Epithelial cell of proximal tubule (primary cell): ENCODE results near the gene BMPR1A. TPM values are rescaled to one million over a fixed set of nuclear protein-coding genes. Genes with fewer than 3 reads are reported as not detected.
"Not testable (repeated sequence)": the region's sequence is repeated elsewhere in the genome, so short reads cannot be mapped to it uniquely, and the experiment has no call there.

ENCODE experiments used
- DNase-seq: peaks from one replicate; pipeline ENCODE4 v3.0.0-alpha.2; 2011; ENCODE audit warnings: low read depth
- H3K4me3 ChIP-seq: 2 replicates; pipeline ENCODE4 v1.5.1; 2011; ENCODE audit warnings: low read depth, mild to moderate bottlenecking, low read length
- total RNA-seq: library from RNA; depleted of rRNA; stranded (reverse); fragments of >200 nt; gene quantifications from 2 replicates; pipeline ENCODE4 v1.2.3, GENCODE V29; 2015
- TF ChIP-seq, protein P1 (sequence below): conservative IDR thresholded peaks from 2 replicates; pipeline ENCODE4 v1.5.1; 2012; ENCODE audit warnings: low read depth, mild to moderate bottlenecking, low read length

BMPR1A gene
- total RNA-seq, 1 donor from 2014 or later = 15.5 TPM

DNA sequence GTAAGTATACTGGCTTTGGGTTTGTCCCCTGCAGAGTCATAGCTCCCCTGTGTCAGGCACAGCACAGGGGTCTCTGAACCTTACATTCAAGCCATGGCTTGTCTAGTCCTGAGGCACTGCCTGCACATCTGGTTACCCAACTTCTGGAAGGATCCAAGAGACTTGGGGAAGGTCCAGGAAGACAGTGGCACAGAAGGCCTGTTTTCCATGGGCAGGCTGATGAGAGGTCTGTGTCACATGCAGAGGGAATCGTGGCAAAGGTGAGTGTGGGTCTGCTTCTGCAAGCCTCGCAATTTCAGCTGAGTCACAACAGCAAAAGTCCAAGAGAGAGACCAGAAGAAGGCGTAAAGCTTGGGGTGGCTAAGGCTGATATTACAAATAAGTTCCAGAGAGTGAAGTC, 28.4 kb upstream of the BMPR1A start:
- no peak overlapping the region for H3K4me3 ChIP-seq
- DNase-seq = no peak
- TF ChIP-seq, protein P1, sequence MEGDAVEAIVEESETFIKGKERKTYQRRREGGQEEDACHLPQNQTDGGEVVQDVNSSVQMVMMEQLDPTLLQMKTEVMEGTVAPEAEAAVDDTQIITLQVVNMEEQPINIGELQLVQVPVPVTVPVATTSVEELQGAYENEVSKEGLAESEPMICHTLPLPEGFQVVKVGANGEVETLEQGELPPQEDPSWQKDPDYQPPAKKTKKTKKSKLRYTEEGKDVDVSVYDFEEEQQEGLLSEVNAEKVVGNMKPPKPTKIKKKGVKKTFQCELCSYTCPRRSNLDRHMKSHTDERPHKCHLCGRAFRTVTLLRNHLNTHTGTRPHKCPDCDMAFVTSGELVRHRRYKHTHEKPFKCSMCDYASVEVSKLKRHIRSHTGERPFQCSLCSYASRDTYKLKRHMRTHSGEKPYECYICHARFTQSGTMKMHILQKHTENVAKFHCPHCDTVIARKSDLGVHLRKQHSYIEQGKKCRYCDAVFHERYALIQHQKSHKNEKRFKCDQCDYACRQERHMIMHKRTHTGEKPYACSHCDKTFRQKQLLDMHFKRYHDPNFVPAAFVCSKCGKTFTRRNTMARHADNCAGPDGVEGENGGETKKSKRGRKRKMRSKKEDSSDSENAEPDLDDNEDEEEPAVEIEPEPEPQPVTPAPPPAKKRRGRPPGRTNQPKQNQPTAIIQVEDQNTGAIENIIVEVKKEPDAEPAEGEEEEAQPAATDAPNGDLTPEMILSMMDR = no peak

- TF ChIP-seq, protein P1 = no peak
- H3K4me3 ChIP-seq = no peak overlapping the region
- DNase-seq = no peak
Measured at GRCh38 chr10:86729677-86730076, 26.7 kb upstream of the BMPR1A start.

DNA sequence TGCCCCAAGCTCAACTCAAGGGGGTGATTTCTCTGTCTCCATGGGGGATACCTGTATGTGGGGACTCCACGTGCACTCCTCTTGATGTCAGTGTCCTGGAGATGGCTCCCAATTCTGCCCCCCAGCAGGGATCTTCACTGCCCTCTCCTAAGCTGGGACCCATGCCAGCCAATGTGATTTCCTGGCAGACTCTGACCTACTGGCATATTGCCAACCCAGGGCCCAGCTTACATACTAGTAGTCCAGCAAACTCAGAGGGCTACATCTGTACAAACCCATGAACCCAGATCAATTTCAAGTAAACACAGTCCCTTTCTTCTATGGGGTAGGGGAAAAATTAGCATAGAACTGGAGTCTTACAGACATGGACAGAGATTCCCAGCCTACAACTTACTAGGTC, 26.2 kb upstream of the BMPR1A start:
- H3K4me3 ChIP-seq = no peak overlapping the region
- no peak for DNase-seq
- TF ChIP-seq, protein P1 = no peak

DNA sequence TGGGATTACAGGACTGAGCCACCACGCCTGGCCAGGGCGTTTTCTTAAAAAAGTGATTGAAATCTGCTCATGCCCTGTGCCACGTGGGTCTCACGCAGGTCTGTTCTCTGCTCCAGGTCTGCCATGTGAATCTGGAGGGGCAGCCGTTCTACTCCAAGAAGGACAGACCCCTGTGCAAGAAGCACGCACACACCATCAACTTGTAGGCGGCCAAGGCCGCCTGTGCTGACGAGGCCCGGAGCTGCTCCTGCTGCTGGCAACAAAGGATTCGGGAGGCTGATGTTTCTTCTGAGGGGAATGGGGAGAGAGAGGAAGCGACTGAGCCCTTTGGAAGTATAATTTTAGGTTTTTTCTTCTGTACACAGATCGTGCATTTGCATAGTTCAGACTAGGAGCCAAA, 23.6 kb upstream of the BMPR1A start:
- no peak for DNase-seq
- TF ChIP-seq, protein P1 = no peak
- no peak overlapping the region for H3K4me3 ChIP-seq

DNA sequence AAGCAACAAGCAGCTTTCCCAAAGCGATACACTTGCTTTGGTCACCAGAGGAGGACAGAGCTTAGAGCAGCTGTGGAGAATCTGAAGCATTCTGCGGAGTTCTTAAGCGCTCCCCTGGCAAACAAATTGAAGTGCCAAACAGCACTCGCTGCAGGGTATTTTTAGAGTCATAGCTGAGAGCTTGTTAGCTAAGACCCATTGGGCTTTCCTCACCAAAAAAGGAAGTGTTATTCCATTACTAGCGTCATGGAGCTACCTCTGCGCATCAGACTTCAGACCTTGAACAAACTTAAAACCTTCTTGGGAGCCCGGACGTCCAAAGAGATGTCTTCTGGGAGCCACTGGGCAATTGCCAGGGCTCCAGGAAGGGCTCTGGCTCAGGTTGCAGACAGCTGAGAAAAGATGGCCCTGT, 23.2 kb upstream of the BMPR1A start:
- TF ChIP-seq, protein P1 = no peak
- H3K4me3 ChIP-seq = no peak overlapping the region
- DNase-seq = no peak

DNA sequence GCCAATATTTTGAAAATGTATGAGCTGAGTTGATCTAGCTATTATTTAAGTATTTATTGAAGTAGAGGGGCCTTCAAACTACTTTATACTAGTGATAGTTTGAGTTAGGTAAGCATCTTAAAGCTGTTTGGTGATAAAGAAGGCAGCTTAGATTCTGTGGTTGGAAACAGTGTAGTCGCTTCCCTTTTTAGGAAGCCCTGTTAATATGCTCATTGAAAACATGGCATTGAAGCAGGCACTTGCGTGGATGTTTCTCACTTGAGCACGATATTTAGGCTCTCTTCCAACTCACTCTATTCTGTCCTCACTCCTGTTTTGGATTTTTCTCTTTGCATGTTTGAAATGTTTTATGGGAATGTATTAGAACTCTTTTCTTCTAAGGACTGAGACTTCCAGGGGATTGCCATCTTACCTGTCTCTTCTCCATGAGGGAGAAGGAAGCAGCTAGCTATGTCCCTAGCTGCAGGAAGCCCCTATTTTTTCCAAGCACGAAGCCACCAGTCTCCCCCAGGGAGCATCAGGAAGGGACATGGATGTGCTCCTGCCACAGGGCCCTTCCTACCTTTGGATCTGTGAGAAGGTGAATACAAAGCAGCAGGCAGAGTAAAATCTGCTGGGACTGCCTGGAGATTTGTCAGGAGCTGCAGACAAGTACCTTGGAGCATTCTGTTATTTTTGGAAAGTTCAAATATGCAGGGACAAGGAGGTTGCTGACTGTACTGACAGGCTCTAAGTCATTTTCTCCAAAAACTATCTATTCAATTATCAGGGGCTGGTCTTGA, 22.0 kb upstream of the BMPR1A start:
- H3K4me3 ChIP-seq = no peak overlapping the region
- TF ChIP-seq, protein P1 = no peak
- no peak for DNase-seq

GRCh38 chr10:86735278-86735677, 21.1 kb upstream of the BMPR1A start:
- not testable (repeated sequence) for H3K4me3 ChIP-seq, DNase-seq
